ENCODE results near the gene CYB5B.

CYB5B gene

GRCh38 chr16:69399361-69399760, 25.1 kb upstream of the CYB5B start:
- Mint-ChIP-seq H3K4me3 (no peak overlapping the region), H3K36me3 (no peaks in the 10 kb centered on the region), H3K27me3 (peaks cover 26% of the 10 kb centered on the region), H3K27ac (no peak overlapping the region), H3K9me3 (no peaks in the 10 kb centered on the region), H3K4me1 (peaks cover 7% of the 10 kb centered on the region)
- DNase-seq: no peak
- CTCF ChIA-PET: interaction anchor here (1.0 to 1.9 kb wide), 3 partner anchors 21 to 45 kb away, joined by 3 to 4 read pairs (median 4); partner anchors contain the start of gene CYB5B

- CTCF ChIA-PET: no interaction called here
- peaks cover 26% of the 10 kb centered on the region for H3K27me3 Mint-ChIP-seq
- no peak overlapping the region for H3K27ac Mint-ChIP-seq
- H3K36me3 Mint-ChIP-seq: no peaks in the 10 kb centered on the region
- H3K4me3 Mint-ChIP-seq: no peak overlapping the region
- H3K4me1 Mint-ChIP-seq: no peaks in the 10 kb centered on the region
- no peaks in the 10 kb centered on the region for H3K9me3 Mint-ChIP-seq
- DNase-seq: no peak
Observed at GRCh38 chr16:69402439-69402838, 22.0 kb upstream of the CYB5B start.

GRCh38 chr16:69404275-69404805, 20.1 kb upstream of the CYB5B start:
- Mint-ChIP-seq H3K36me3 (no peaks in the 10 kb centered on the region), H3K4me3 (no peak overlapping the region), H3K27me3 (peaks cover 14% of the 10 kb centered on the region), H3K27ac (no peak overlapping the region), H3K9me3 (no peaks in the 10 kb centered on the region), H3K4me1 (no peaks in the 10 kb centered on the region)
- CTCF ChIA-PET: interaction anchor here (0.6 to 1.0 kb wide), 2 partner anchors 8 to 77 kb away, joined by 3 to 4 read pairs; no protein-coding TSS in a partner anchor
- DNase-seq: no peak

GRCh38 chr16:69405326-69405725, 19.1 kb upstream of the CYB5B start:
- Mint-ChIP-seq H3K4me3 (no peak overlapping the region), H3K36me3 (no peaks in the 10 kb centered on the region), H3K4me1 (peaks cover under 1% of the 10 kb centered on the region), H3K27ac (no peak overlapping the region), H3K27me3 (peaks cover 14% of the 10 kb centered on the region), H3K9me3 (no peaks in the 10 kb centered on the region)
- no peak for DNase-seq
- CTCF ChIA-PET: no interaction called here

- Mint-ChIP-seq H3K27me3 (peaks cover 14% of the 10 kb centered on the region), H3K27ac (no peak overlapping the region), H3K36me3 (no peaks in the 10 kb centered on the region), H3K4me1 (peaks cover 5% of the 10 kb centered on the region), H3K9me3 (no peaks in the 10 kb centered on the region), H3K4me3 (no peak overlapping the region)
- CTCF ChIA-PET: interaction anchor here (0.8 kb wide), 1 partner anchor 10 kb away, joined by 4 read pairs; no protein-coding TSS in a partner anchor
- DNase-seq: no peak
Observed at GRCh38 chr16:69405757-69406156, 18.7 kb upstream of the CYB5B start.

- Mint-ChIP-seq H3K4me3 (no peak overlapping the region), H3K27me3 (peaks cover 14% of the 10 kb centered on the region), H3K9me3 (no peaks in the 10 kb centered on the region), H3K27ac (no peak overlapping the region), H3K36me3 (no peaks in the 10 kb centered on the region), H3K4me1 (peaks cover 16% of the 10 kb centered on the region)
- CTCF ChIA-PET: interaction anchor here (1.1 kb wide), 1 partner anchor 10 kb away, joined by 3 read pairs; no protein-coding TSS in a partner anchor
- no peak for DNase-seq
Observed at GRCh38 chr16:69406780-69407331, 17.6 kb upstream of the CYB5B start.

- no peak for DNase-seq
- no peaks in the 10 kb centered on the region for H3K9me3 Mint-ChIP-seq
- CTCF ChIA-PET: interaction anchor here (1.1 kb wide), 1 partner anchor 11 kb away, joined by 3 read pairs; no protein-coding TSS in a partner anchor
Observed at GRCh38 chr16:69407702-69408323, 16.6 kb upstream of the CYB5B start.

GRCh38 chr16:69408475-69408874, 15.9 kb upstream of the CYB5B start:
- DNase-seq: no peak
- no peaks in the 10 kb centered on the region for H3K9me3 Mint-ChIP-seq
- H3K27ac Mint-ChIP-seq: no peak overlapping the region
- CTCF ChIA-PET: no interaction called here
- H3K4me1 Mint-ChIP-seq: peaks cover 17% of the 10 kb centered on the region
- H3K36me3 Mint-ChIP-seq: no peaks in the 10 kb centered on the region
- peaks cover 14% of the 10 kb centered on the region for H3K27me3 Mint-ChIP-seq
- H3K4me3 Mint-ChIP-seq: no peak overlapping the region

More at GRCh38 chr16:69407702-69408323, 16.6 kb upstream of the CYB5B start:
- H3K4me1 Mint-ChIP-seq: peaks cover 17% of the 10 kb centered on the region
- peaks cover 14% of the 10 kb centered on the region for H3K27me3 Mint-ChIP-seq
- no peak overlapping the region for H3K27ac Mint-ChIP-seq
- no peaks in the 10 kb centered on the region for H3K36me3 Mint-ChIP-seq
- H3K4me3 Mint-ChIP-seq: no peak overlapping the region

GRCh38 chr16:69410219-69410990, 14.0 kb upstream of the CYB5B start:
- no peak overlapping the region for H3K27ac Mint-ChIP-seq
- no peaks in the 10 kb centered on the region for H3K36me3 Mint-ChIP-seq
- H3K9me3 Mint-ChIP-seq: no peaks in the 10 kb centered on the region
- CTCF ChIA-PET: interaction anchor here (0.6 to 1.6 kb wide), 2 partner anchors 14 to 319 kb away, joined by 3 to 6 read pairs; no protein-coding TSS in a partner anchor
- DNase-seq: no peak
- peaks cover 17% of the 10 kb centered on the region for H3K4me1 Mint-ChIP-seq
- peaks cover 10% of the 10 kb centered on the region for H3K27me3 Mint-ChIP-seq
- no peak overlapping the region for H3K4me3 Mint-ChIP-seq

GRCh38 chr16:69411064-69411985, 13.1 kb upstream of the CYB5B start:
- peaks cover 10% of the 10 kb centered on the region for H3K27me3 Mint-ChIP-seq
- no peak overlapping the region for H3K4me3 Mint-ChIP-seq
- DNase-seq: no peak
- peaks cover 17% of the 10 kb centered on the region for H3K4me1 Mint-ChIP-seq
- H3K9me3 Mint-ChIP-seq: no peaks in the 10 kb centered on the region
- no peak overlapping the region for H3K27ac Mint-ChIP-seq
- CTCF ChIA-PET: interaction anchor here (0.6 to 1.6 kb wide), 2 partner anchors 15 to 318 kb away, joined by 3 to 6 read pairs; no protein-coding TSS in a partner anchor
- no peaks in the 10 kb centered on the region for H3K36me3 Mint-ChIP-seq

GRCh38 chr16:69412287-69412686, 12.1 kb upstream of the CYB5B start:
- Mint-ChIP-seq H3K9me3 (no peaks in the 10 kb centered on the region), H3K4me1 (peaks cover 17% of the 10 kb centered on the region), H3K27me3 (peaks cover 10% of the 10 kb centered on the region), H3K4me3 (no peak overlapping the region), H3K36me3 (no peaks in the 10 kb centered on the region), H3K27ac (no peak overlapping the region)
- CTCF ChIA-PET: interaction anchor here (2.6 kb wide), 1 partner anchor 16 kb away, joined by 8 read pairs; no protein-coding TSS in a partner anchor
- no peak for DNase-seq

GRCh38 chr16:69413045-69413664, 11.3 kb upstream of the CYB5B start:
- peaks cover 17% of the 10 kb centered on the region for H3K4me1 Mint-ChIP-seq
- no peak for DNase-seq
- no peak overlapping the region for H3K4me3 Mint-ChIP-seq
- no peak overlapping the region for H3K27ac Mint-ChIP-seq
- H3K9me3 Mint-ChIP-seq: no peaks in the 10 kb centered on the region
- no peaks in the 10 kb centered on the region for H3K36me3 Mint-ChIP-seq
- CTCF ChIA-PET: interaction anchor here (2.6 kb wide), 1 partner anchor 17 kb away, joined by 8 read pairs; no protein-coding TSS in a partner anchor
- peaks cover 7% of the 10 kb centered on the region for H3K27me3 Mint-ChIP-seq
